Fibroblast of pulmonary artery (primary cell): ENCODE measurements around the gene COPS7A.

Experiments used
- DNase-seq: peaks from one replicate; pipeline ENCODE4 v3.0.0-alpha.2; 2010; ENCODE audit warnings: low read depth
- H3K4me3 ChIP-seq: replicated peaks from 2 replicates; pipeline ENCODE4 v1.5.1; 2011; ENCODE audit warnings: low read depth, mild to moderate bottlenecking, control low read depth, low read length, moderate library complexity
- CTCF ChIP-seq: IDR thresholded peaks from 2 replicates; pipeline ENCODE4 v1.5.1; 2011; ENCODE audit warnings: mild to moderate bottlenecking, control low read depth, low read length, inconsistent platforms; ENCODE audit errors: missing control alignments

Gene COPS7A

GRCh38 chr12:6691473-6691872 is 32.4 kb upstream of the COPS7A start:
- DNase-seq: peak; percentile 15
- TF ChIP-seq CTCF: no peak
- H3K4me3 ChIP-seq: no peak overlapping the region

DNA sequence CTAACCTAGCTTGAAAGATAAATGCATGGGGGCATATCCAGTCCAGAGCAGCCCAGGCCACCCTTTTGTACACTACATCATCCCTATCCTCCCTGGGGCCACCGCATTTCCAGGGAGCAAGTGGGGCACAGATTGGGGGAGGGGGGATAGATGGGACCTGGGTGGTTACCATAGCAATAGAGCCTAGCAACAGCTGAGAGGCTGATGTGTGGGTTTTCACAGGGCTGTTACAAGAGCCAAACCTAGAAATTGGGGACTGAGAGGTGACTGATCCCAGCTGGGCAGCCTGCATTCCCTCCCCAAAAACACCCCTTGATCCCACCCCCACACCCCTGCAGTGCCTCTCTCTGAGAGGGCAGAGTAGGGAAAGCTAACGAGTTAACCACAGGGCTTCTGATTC is 31.0 kb upstream of the COPS7A start:
- no peak for DNase-seq
- TF ChIP-seq CTCF: no peak
- no peak overlapping the region for H3K4me3 ChIP-seq

- DNase-seq: no peak
- TF ChIP-seq CTCF: no peak
- H3K4me3 ChIP-seq: no peak overlapping the region
Observed at GRCh38 chr12:6693832-6694355, 30.0 kb upstream of the COPS7A start.

- no peak for DNase-seq
- H3K4me3 ChIP-seq: no peak overlapping the region
- TF ChIP-seq CTCF: no peak
Observed at GRCh38 chr12:6694701-6695100, 29.1 kb upstream of the COPS7A start.

DNA sequence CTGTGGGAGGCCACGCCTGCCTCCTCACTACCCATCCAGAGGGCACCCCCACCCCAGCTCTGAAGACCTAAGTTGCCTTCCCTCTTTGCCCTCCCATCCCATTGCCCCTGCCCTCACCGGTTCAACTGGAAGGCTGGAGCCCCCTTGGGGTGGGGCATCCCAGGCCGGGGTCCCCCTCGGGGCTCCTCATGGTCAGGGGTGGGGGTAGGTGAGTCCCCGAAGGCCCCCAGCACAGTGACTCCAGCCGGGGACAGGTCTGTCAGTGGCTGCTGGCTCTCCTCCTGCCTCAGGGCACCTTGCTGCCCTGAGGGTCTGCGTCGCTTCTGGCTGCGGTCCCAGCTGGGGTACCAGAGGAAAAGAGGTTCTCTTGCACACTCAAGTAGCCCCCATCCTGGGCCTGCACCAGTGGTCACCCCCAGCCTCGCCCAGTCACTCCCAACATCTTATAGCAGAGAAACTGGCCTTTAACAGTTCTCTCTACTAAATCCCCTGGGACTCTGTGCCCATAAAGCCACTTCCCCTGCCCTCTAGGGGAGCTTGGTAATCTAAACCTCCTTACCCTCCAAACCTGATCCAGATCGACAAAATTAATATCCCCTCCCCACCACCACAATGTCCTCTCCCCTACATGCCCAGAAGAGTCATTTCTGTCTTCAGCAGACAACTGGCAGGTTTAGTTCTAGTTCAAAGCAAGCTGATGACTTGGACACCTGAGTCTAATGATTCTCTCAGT is 28.4 kb upstream of the COPS7A start:
- DNase-seq: no peak
- no peak overlapping the region for H3K4me3 ChIP-seq
- TF ChIP-seq CTCF: no peak

DNA sequence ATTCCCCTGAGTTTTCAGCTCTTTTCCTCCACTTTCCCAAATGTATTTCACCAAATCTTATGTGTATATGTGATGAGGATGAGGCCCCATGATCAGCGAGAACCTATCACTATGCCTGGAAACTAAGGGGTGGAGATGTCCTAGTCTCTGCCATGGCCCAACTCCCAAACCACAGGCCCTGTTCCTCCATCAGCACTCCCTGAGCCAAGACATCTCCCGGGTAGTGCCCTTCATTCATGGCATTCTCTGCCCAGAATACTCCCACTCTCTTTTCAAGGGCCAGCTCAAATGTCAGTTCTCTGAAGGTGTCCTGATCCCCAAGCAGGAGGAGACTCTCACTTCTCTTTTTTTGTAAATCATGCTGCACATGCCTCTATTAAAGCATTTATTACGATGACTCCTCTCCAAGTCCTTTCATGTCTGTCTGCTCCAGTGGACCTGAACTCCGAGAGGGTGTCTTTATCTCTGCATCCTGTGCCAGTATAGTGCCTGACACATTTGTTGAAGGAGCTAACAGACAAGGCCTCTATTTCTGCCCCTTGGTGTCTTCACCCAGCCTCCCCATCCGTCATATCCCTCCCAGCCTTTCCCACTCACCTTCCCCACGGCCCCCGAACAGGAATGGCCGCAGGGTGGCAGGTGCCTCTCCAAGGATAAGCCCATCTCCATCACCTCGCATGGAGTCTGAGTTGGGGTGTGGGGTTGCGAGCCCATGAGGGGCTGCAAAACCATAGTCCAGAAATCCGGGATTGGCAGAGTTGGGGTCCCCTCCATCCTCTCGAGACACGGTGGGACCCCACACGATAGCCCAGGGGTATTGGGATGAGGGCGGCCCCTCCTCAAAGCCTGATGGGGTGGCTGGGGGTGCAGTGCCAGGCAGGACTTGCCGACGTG is 26.9 kb upstream of the COPS7A start:
- TF ChIP-seq CTCF: no peak
- H3K4me3 ChIP-seq: no peak overlapping the region
- no peak for DNase-seq
